H7 (cell line): ENCODE data around the gene AMOTL2. TPM values are rescaled to one million over a fixed set of nuclear protein-coding genes. Genes with fewer than 3 reads are reported as not detected.

Experiments
- DNase-seq: peaks from one replicate; pipeline ENCODE4 v3.0.0; 2012
- H3K27me3 ChIP-seq: 2 replicates; pipeline ENCODE4 v1.6.0; 2011; ENCODE audit warnings: mild to moderate bottlenecking, low read length; ENCODE audit not compliant: control insufficient read depth, insufficient read depth
- H3K36me3 ChIP-seq: replicated peaks from 2 replicates; pipeline ENCODE4 v1.5.1; 2011; ENCODE audit warnings: low read length; ENCODE audit not compliant: control insufficient read depth, insufficient read depth
- H3K4me3 ChIP-seq: 2 replicates; pipeline ENCODE4 v1.5.1; 2011; ENCODE audit warnings: low read depth, mild to moderate bottlenecking, control low read depth, low read length, moderate library complexity; ENCODE audit not compliant: insufficient read depth
- total RNA-seq: library from RNA; depleted of rRNA; stranded (reverse); fragments of >200 nt; shearing (Covaris generic); gene quantifications from 2 replicates; pipeline ENCODE4 v1.2.3, GENCODE V29; 2014; rRNA removed

AMOTL2 gene
- 46.0 and 54.5 TPM in 2 replicates for total RNA-seq

DNA sequence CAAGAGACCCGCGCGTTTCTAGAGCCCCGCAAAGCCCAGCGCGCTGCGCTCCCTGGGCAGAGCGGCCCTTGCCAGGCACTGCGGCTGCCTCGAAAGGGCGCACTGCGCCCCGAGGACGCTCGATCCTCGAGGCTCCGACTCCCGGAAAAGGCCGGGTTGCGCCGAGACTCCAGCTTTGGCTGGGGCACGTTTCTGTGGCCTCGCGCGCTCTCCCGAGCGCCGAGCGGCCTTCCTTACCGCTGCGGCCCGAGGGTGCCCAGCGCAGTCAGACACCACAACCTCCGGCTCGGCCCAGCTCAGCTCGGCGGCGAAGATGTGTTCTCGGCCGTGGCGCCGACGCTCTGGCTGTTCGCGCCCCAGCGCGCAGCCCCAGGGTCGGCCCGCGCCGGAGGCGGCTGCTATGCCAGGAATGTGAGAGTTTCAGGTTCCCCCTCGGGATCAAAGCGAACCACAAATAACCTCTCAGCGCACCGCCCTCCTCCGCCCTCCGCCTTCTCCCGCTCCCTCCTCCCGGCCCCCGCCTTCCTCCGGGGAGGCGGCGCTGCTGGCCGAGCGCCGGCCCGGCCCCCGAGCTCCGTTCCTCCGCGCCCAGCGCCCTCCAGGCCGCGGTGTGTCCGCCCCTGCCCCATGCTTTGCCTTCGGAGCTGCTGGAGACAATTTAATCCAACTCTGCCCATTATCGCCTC is at the start of gene AMOTL2:
Gene AMOTL2, minus strand, starts transcription at position 343 of the 686 bp plus-strand sequence. CDS start 3,014 bp downstream, outside the sequence.
- peaks cover 20% of the 10 kb centered on the region for H3K27me3 ChIP-seq
- DNase-seq = peak; percentile 99
- H3K4me3 ChIP-seq = peak within 1 kb of the TSS; percentile 88
- peaks cover 17% of the 10 kb centered on the region for H3K36me3 ChIP-seq

DNA sequence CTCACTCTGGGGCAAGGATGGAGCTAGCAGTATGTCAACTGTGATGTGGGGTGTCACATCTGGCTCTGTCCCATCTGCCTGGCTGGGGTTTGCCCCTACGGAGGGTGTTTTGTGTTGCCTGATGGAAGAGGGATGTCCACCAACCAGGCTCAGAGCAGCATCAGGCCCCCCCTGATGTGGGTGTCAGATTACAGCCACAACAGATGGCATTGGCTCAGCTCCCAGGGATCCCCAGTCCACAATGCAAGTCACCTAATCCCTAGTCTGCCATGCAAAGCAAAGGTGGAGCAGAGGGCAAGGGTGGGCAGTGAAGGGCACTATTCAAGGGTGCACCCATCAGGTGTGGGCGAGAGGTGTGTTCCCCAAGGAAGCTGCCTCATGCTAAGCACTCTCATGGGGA is 48.9 kb upstream of the AMOTL2 start:
- peak; percentile 66 for DNase-seq
- Histone ChIP-seq H3K36me3 (no peaks in the 10 kb centered on the region), H3K4me3 (no peak overlapping the region), H3K27me3 (no peaks in the 10 kb centered on the region; the same call in 1 of the 2 replicates)

DNA sequence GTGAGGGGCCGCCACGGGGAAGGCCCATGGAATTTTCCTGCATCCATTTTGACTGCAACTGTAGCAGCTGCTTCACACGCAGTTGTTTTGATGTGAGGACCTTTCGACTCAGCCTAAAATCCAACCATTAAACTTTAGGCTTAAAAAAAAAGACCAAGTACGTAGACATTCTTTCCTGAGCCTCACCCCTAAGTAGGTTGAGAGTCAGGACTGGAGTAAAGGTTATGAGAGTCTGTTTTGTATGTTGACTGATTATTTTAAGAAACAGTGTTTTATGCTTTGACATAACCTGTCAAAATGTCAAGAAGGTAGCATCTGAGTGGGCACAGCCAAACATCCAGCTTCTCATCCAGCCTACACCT is 45.7 kb upstream of the AMOTL2 start:
- H3K27me3 ChIP-seq = no peaks in the 10 kb centered on the region; the same call in 1 of the 2 replicates
- DNase-seq = no peak
- H3K4me3 ChIP-seq = no peak overlapping the region
- no peaks in the 10 kb centered on the region for H3K36me3 ChIP-seq

DNA sequence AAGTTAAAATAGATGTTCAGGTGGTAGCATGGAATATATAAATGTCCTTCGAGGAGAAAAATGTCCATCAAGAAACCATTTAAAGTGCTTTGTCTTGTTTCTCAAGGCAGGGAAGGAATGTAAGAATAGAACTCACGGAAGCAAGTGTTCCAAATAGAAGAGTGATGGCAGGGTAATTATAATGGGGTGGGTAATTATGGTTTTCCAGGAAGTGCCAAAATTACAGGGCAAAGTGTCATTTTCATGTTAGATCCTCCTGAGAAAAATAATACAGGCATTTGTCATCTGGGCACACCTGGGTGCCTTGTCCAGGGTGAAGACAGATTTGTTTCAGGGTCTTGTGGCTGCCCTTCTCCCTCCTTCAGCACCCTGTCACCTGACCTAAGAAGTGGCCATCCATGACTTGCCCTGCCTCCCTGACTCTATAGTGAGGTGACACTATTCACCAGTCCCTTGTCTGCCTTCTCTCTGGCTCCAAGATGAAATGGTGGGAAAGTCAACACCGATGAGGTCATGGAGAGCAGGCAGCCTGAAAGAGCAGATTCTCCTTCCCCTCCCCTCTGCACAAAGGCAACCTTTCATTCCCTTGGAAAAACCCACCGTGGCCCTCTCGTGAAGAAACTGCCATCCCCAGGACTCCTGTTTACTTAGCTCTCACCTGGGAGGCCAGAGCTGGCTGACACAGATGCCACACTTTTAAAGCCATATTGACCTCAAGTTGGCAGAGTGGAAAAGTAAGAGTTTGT is 45.1 kb upstream of the AMOTL2 start:
- DNase-seq = no peak
- Histone ChIP-seq H3K27me3 (no peaks in the 10 kb centered on the region; the same call in 1 of the 2 replicates), H3K4me3 (no peak overlapping the region), H3K36me3 (no peaks in the 10 kb centered on the region)

DNA sequence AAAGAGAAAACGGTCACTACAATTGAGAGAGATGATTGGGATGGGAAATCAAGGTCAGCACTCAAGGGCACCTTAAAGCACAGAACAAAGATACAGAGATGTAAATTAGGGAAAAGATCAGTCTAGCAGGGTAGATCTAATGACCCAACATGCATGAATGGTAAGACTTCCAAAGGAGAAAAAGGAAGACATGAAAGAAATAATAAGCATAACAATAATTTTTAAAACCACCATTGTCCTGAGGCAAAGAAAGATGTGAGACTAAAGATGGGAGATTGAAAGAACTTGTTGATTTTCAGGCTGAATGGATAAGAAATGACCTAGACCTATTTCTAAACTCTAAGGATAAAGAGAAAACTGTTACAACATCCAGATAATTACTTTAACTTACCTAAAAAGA is 34.8 kb upstream of the AMOTL2 start:
- DNase-seq = no peak
- H3K4me3 ChIP-seq = no peak overlapping the region
- H3K27me3 ChIP-seq = peaks cover 35% of the 10 kb centered on the region
- no peaks in the 10 kb centered on the region for H3K36me3 ChIP-seq

DNA sequence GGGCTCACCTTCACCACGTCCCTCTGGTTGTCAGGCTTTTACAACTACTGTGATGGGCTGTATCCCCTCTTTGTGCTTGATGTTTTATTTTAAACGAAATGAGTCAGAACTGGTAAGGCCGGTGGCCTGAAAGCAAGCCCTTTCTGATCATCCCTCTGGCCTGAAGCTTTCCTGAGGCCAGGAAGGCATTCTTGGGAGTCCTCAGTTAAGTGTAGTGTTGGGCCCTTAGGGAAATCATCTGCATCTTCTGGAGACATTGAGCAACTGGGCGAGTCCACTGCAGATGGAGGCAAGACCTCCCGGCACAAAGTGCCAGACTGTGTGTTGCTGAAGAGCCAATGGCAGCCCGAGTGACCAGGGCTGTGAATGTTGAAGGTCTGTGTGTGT is 33.0 kb upstream of the AMOTL2 start:
- peak overlapping the region; percentile 47; the same call in 1 of the 2 replicates for H3K4me3 ChIP-seq
- H3K36me3 ChIP-seq = no peaks in the 10 kb centered on the region
- DNase-seq = peak; percentile 46
- peaks cover 39% of the 10 kb centered on the region for H3K27me3 ChIP-seq

DNA sequence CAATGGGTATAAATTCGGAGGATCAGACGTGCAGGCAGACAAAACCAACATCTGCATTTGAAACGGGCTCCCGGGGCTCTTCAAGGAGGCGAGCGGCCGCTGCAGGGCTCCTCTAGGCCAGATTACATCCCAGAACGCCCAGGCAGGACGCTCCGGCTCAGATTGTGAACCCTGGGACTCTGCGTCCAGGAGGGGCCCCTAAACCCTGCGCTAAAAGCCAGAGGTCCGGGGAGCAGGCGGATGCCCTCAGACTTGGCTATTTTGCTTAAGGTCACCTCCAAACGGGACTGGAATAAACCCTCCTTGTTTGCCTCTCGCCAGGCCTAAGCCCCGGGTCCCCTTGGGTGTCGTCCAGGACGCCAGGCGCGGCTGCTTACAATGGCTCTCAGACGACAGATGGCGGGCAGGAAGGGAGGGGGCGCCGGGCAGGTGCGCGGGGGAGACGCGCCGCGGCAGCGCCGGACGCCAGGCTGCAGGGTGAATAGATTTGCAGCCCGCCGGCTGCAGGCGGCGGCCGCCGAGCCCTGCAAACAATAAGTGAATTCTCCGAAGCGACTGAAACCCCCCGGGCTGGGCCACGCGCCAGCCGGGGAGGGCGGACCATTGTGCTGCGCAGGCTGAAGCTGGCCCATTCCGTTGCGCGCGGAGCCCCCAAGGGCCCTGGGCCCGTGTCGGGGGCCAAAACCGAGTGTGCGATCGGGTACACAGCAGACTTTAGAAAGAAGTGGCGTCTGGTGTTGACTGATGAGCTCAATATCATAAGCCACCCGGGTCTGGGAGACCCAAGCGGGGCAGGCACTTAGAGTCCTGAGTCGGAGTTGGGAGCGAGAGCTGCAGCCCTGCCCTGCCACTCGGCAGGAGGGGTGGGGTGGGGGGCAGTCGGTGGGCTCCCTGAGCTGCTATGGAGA is 32.3 kb upstream of the AMOTL2 start:
- H3K36me3 ChIP-seq = no peaks in the 10 kb centered on the region
- DNase-seq = peak; percentile 86
- peak overlapping the region; percentile 47 for H3K4me3 ChIP-seq
- peaks cover 39% of the 10 kb centered on the region for H3K27me3 ChIP-seq

DNA sequence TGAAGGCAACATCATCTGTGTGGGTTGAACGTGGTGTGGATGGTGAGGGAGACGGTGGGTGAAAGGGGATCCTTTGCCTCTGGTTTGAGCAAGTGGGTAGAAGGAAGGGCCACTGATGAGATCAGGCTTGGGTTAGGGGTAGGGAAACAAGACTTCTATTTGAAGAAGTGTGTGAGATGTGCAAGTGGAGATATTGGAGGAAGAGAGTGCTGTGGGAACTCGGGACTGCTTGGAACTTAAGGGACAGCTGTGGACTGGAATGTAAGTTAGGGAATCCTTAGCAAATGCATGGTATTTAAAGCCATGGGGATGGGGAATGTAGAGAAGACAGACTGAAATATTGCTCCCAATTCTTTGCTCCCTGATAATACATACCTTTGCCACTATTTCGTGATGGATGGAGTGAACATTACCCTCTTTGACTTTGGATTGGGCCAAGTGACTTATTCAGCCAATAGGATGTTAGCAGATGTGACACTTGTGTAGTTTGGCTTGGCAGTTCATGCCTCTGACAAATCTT is 30.2 kb upstream of the AMOTL2 start:
- DNase-seq = no peak
- no peak overlapping the region for H3K4me3 ChIP-seq
- no peaks in the 10 kb centered on the region for H3K36me3 ChIP-seq
- peaks cover 39% of the 10 kb centered on the region for H3K27me3 ChIP-seq

DNA sequence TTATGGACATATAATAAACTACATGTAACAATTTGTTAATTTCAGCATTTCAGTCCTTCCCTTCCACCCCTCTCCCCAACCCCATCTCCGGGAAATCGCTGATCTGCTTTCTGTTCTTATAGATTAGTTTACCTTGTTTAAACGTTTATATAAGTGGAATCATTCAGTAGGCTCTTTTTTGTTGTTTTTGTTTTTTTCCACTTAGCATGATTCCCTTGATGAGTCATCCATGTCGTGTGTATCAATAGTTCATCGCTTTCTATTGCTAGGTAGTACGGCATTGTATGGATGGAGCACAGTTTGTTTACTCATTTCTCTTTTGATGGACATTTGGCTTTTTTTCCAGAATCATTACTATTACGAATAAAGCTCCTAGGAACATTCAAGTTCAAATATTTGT is 23.5 kb upstream of the AMOTL2 start:
- no peak overlapping the region for H3K4me3 ChIP-seq
- no peak for DNase-seq

DNA sequence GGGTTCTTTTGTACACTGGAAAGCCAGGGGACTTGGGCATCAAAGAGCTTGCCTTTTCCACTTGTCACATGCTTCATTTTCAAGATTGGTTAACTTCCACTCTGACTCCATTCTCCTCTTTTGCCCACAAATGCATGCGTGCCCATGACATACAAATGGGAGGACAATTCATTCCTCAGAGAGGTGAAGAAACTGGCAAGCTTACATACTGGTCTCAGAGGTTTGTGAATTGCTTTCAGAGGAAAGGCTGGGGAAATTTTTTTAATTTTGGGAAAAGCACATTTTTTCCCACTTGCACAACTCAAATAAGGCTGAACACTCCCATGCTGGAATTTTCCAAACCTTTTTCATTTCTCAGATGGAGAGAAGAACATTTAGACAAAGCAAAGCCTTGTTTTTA is 20.9 kb upstream of the AMOTL2 start:
- DNase-seq = no peak

More for the DNA sequence above, 23.5 kb upstream of the AMOTL2 start:
- no peaks in the 10 kb centered on the region for H3K27me3 ChIP-seq
- no peaks in the 10 kb centered on the region for H3K36me3 ChIP-seq

DNA sequence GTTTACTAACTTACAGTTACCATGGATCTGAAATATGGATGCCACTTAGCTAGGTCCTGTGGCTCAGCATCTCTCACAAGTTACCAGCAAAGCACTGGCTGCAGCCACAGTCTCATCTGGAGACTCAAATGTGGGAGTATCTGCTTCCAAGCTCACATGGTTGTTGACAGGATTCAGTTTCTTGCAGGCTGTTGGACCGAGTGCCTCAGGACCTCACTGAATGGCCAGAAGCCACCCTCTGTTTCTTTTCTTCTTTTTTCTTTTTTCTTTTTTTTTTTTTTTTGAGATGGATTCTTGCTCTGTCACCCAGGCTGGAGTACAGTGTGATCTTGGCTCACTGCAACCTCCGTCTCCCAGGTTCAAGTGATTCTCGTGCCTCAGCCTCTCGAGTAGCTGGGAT is 20.1 kb upstream of the AMOTL2 start:
- H3K4me3 ChIP-seq = no peak overlapping the region
- no peak for DNase-seq
- H3K36me3 ChIP-seq = no peaks in the 10 kb centered on the region
- no peaks in the 10 kb centered on the region for H3K27me3 ChIP-seq

More for the DNA sequence above, 20.9 kb upstream of the AMOTL2 start:
- H3K36me3 ChIP-seq = no peaks in the 10 kb centered on the region
- no peaks in the 10 kb centered on the region for H3K27me3 ChIP-seq
- no peak overlapping the region for H3K4me3 ChIP-seq

DNA sequence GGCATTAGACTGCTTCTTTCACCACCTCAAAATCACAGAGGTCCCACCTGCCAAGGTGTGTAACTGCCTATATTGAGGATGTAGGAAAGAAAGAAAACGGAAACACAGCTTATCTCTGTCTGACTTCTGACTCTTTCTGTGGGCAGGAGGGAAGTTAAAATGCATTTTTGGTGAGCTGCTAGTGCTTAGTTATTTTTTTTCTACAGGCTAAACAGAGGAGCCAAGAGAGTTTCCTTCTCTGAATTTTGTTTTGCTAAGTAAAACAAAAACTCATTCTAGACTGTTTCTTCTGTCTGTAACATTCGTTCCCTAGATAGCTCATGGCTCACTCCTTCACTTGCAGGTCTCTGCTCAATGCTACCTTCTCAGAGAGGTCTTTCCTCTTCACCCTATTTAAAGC is 18.8 kb upstream of the AMOTL2 start:
- Histone ChIP-seq H3K36me3 (no peaks in the 10 kb centered on the region), H3K27me3 (no peaks in the 10 kb centered on the region), H3K4me3 (no peak overlapping the region)
- no peak for DNase-seq

DNA sequence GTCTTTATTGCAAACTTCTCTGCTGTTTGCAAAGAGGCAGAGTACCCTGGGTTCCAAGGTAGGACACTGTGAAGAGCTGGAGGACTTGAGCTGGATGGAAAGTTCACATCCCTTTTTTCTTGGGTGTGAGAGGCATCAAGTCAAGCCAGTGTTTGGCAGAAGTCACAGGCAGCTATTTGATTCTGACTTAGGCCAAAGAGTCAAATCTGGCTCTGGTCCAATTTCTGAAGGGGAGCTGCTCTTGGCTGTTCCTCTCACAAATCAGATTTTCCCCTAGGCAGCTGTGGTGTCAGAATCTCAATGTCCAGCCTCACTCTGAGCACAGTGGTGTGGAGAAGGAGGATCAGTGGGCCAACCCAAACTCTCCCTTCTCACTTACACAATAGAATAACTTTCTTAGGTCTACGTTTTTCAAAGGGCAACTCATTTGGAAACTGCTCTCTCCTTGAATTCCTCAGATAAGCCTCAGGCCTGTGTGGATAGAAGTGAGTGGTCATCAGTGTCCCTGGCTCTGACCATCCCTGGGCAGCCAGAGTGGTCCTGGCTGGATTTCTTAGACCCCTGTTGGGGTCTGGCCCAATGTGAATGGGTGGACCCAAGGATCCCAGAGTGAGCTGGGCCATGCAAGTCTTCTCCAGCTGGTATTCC is 18.2 kb upstream of the AMOTL2 start:
- Histone ChIP-seq H3K4me3 (no peak overlapping the region), H3K36me3 (no peaks in the 10 kb centered on the region), H3K27me3 (no peaks in the 10 kb centered on the region)
- DNase-seq = peak; percentile 2

DNA sequence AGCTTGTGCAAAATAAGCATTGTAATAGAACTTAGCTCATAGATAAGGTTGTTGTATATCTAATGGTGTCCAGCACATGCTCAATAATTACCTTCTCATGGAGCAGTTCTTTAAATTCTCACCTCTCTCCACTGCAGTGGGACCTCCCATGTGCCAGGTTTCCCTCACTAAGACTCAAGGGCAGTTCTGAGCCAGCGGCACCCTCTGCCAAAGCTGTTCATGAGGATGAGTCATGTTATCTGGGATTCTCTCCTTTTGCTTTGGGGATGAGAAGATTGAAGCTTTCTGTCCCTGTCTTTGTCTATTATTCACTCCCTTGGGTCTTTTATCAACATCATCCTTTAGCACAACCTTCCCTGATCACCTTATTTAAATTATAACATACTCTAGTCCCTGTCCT is 15.6 kb upstream of the AMOTL2 start:
- Histone ChIP-seq H3K27me3 (no peaks in the 10 kb centered on the region), H3K4me3 (no peak overlapping the region), H3K36me3 (no peaks in the 10 kb centered on the region)
- no peak for DNase-seq
